Measurements from ENCODE around the gene TP53.

DNA sequence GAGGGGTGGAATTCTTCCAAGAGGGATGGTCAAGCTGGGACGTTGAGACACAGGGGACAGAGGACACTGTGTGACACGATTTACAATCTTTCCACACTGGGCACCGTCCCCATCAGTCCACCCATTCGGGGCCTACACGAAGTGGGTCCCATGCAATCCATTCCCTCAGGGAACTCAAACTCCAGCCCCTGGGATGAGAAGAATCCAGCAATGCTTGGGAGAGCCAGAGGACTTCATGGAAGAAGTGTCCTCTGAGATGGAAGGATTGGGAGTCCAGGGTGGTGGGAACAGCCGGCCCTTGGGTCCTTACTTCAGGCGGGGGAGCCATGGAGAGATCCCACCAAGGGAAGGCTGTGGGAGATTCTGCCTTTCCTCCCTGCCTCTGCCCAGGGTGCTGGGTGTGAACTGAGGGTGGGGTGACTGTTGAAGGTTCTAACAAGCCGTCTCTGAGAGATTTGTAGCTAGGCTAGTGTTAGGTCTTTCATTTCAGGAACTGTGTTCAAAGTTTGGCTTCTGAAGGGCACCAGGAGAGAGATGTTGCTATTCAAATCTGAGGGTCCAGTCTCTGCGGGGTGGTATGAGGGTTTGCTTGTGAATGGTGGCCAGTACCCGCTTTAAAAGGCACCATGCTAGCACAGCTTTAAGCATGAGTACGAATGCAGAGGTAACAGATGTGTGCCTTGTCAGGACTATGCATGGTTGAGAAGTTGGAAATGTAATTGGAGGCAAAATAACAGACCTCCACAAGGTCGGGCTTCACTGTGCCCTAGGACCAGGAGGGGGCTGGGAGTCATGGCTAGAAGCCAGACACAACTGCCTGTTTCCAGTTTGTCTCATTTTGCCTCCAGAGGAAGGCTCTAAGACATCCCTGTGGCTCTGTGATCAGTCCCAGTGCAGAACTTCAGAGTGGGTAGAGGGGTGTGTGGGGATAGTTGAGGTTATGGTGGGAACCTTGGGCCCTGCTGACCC is 34.6 kb downstream of the TP53 start:
- TF ChIP-seq, protein P1, sequence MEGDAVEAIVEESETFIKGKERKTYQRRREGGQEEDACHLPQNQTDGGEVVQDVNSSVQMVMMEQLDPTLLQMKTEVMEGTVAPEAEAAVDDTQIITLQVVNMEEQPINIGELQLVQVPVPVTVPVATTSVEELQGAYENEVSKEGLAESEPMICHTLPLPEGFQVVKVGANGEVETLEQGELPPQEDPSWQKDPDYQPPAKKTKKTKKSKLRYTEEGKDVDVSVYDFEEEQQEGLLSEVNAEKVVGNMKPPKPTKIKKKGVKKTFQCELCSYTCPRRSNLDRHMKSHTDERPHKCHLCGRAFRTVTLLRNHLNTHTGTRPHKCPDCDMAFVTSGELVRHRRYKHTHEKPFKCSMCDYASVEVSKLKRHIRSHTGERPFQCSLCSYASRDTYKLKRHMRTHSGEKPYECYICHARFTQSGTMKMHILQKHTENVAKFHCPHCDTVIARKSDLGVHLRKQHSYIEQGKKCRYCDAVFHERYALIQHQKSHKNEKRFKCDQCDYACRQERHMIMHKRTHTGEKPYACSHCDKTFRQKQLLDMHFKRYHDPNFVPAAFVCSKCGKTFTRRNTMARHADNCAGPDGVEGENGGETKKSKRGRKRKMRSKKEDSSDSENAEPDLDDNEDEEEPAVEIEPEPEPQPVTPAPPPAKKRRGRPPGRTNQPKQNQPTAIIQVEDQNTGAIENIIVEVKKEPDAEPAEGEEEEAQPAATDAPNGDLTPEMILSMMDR (IDR thresholded peaks at IDR 0.05 in 4 of 5, conservative IDR thresholded peaks at IDR 0.05 in 1 of 5), result no peak
- no peak for TF ChIP-seq POLR2A (IDR thresholded peaks at IDR 0.05)

Data from gastrocnemius medialis (tissue), 4 donors.